Activated CD4-positive, CD25-positive, alpha-beta regulatory T cell (primary cell): ENCODE data around the gene SARS1.

ENCODE experiments used
- DNase-seq, 4 experiments: peaks; one replicate each; lab custom pipeline; 2025; lab: John Stamatoyannopoulos, UW

Gene SARS1

GRCh38 chr1:109262231-109263055 lies 48.7 kb downstream of the SARS1 start:
- no peak for DNase-seq

DNA sequence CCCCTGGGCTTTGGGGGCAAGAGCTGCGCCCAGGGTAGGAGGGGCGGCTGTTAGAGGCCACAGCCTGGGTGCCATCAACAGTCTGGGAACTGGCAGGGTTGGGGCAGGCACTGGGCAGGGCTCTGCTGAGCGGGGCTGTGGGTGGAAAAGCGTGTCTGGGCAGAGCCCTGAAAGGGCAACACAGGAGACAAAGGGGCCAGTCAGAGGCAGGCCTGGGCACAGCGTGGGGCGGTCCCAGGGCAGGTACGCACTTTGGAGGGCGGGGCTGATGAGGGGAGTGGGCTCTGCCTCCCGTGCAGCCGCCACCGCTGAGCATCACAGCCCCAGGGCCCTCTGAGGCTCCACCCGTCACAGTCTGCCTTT lies 49.5 kb downstream of the SARS1 start:
- DNase-seq, result no peak

GRCh38 chr1:109263597-109264378 lies 50.1 kb downstream of the SARS1 start:
- peak; percentile 58 to 76 (median 64) for DNase-seq

DNA sequence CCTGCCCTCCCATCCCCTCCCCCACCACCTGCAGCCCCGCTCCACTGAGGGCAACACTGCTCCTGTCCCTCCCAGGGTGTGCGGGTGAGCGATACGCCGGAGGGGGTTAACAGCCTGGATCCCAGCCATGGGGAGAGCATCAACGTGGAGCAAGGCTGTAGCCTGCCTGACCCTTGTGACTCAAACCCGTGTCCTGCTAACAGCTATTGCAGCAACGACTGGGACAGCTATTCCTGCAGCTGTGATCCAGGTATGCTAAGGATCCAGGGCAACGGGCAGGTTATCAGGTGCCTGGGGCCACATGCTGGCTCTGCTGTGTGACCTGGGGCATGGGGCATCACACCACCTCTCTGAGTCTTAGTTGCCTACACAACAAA lies 50.6 kb downstream of the SARS1 start:
- DNase-seq, result no peak

GRCh38 chr1:109265016-109265415 lies 51.3 kb downstream of the SARS1 start:
- no peak for DNase-seq

DNA sequence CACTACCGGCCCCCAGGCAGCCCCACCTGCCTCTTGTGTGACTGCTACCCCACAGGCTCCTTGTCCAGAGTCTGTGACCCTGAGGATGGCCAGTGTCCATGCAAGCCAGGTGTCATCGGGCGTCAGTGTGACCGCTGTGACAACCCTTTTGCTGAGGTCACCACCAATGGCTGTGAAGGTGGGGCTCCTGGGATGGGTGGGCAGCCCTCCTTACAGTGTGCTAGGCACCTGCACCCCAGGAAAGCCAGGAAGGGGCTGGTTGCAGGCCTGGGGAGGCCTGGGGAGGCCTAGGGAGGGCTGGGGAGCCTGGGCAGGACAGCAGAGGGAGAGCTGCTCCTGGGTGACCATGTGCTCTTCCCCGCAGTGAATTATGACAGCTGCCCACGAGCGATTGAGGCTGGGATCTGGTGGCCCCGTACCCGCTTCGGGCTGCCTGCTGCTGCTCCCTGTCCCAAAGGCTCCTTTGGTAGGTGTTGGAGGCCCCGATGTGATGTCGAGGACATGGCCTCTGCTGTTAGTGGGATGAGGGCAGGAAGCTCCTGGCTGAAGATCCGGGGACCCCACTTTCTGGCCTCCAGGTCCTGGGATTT lies 52.1 kb downstream of the SARS1 start:
- no peak for DNase-seq

GRCh38 chr1:109266965-109267364 lies 53.2 kb downstream of the SARS1 start:
- DNase-seq, result no peak

DNA sequence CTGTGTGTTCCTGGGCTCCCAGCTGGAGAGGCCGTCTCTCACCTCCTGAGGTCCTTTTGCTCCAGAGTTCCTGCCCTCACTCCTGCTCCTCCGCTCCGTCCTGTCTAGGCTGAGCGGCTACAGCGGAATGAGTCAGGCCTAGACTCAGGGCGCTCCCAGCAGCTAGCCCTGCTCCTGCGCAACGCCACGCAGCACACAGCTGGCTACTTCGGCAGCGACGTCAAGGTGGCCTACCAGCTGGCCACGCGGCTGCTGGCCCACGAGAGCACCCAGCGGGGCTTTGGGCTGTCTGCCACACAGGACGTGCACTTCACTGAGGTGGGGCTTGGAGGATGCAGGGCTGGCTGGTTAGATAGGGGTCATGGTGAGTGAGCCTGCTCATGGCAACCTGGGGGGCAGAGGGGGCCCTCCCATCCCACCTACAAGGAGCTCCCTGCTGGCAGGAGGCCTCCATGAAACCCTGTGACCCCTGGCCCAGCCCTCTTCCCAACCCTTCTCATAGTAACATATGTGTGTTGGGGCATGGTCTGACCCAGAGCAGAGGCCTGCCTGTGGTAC lies 54.1 kb downstream of the SARS1 start:
- no peak for DNase-seq

- no peak for DNase-seq
Observed at GRCh38 chr1:109268431-109269211, 54.9 kb downstream of the SARS1 start.

GRCh38 chr1:109269212-109269980 lies 55.7 kb downstream of the SARS1 start:
- DNase-seq, result no peak

- DNase-seq, result no peak
Observed at GRCh38 chr1:109269981-109270622, 56.4 kb downstream of the SARS1 start.

- DNase-seq, result no peak
Observed at GRCh38 chr1:109270623-109271317, 57.1 kb downstream of the SARS1 start.

DNA sequence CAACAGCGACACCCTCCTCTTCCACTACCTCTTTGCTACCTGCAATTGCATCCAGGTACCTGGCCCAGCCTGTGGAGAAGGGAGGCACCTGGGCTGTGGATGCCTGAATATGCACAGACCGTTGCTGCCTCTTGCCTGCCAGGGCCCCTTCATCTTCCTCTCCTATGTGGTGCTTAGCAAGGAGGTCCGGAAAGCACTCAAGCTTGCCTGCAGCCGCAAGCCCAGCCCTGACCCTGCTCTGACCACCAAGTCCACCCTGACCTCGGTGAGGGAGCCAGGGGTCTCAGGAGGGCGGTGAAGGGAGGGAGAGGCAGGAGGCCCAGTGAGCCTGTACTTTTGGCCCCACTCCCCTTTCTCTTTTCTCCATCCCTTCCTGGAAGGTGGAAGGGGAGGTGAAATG lies 57.7 kb downstream of the SARS1 start:
- no peak for DNase-seq

DNA sequence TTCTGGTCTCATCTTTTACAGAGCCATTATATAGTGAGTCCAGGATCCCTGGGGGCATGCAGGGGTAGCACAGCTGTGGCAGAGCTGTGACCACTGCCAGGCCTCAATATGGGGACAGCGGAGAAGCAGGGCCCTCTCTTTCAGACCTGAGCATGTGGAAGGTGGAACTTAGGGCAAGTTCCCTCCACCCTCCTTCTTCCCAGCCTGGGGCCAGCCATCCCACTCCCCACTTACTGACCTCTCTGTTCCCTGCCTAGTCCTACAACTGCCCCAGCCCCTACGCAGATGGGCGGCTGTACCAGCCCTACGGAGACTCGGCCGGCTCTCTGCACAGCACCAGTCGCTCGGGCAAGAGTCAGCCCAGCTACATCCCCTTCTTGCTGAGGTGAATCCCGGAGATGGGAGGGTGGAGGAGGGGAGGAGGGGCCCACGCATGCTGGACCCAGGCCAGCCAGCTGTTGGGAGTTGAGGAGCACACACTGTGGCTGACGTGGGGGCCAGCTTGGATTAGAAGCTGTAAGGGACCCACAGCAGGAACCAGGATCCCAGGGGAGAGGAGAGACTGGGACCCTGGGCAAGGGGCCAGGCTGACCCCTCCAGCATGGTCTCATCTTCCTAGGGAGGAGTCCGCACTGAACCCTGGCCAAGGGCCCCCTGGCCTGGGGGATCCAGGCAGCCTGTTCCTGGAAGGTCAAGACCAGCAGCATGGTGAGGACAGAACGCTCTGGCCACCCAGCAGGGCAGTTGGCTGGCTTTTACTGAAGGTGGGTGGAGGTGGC lies 58.5 kb downstream of the SARS1 start:
- no peak for DNase-seq

GRCh38 chr1:109272831-109273547 lies 59.3 kb downstream of the SARS1 start:
- DNase-seq, result no peak

GRCh38 chr1:109273570-109274288 lies 60.0 kb downstream of the SARS1 start:
- no peak for DNase-seq

DNA sequence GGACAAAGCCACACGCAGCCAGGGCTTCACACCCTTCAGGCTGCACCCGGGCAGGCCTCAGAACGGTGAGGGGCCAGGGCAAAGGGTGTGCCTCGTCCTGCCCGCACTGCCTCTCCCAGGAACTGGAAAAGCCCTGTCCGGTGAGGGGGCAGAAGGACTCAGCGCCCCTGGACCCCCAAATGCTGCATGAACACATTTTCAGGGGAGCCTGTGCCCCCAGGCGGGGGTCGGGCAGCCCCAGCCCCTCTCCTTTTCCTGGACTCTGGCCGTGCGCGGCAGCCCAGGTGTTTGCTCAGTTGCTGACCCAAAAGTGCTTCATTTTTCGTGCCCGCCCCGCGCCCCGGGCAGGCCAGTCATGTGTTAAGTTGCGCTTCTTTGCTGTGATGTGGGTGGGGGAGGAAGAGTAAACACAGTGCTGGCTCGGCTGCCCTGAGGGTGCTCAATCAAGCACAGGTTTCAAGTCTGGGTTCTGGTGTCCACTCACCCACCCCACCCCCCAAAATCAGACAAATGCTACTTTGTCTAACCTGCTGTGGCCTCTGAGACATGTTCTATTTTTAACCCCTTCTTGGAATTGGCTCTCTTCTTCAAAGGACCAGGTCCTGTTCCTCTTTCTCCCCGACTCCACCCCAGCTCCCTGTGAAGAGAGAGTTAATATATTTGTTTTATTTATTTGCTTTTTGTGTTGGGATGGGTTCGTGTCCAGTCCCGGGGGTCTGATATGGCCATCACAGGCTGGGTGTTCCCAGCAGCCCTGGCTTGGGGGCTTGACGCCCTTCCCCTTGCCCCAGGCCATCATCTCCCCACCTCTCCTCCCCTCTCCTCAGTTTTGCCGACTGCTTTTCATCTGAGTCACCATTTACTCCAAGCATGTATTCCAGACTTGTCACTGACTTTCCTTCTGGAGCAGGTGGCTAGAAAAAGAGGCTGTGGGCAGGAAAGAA lies 61.1 kb downstream of the SARS1 start:
- DNase-seq, result no peak
